ENCODE measurements around the gene BID.
"Not testable (repeated sequence)": the region's sequence is repeated elsewhere in the genome, so short reads cannot be mapped to it uniquely, and the experiment has no call there.

Gene BID

DNA sequence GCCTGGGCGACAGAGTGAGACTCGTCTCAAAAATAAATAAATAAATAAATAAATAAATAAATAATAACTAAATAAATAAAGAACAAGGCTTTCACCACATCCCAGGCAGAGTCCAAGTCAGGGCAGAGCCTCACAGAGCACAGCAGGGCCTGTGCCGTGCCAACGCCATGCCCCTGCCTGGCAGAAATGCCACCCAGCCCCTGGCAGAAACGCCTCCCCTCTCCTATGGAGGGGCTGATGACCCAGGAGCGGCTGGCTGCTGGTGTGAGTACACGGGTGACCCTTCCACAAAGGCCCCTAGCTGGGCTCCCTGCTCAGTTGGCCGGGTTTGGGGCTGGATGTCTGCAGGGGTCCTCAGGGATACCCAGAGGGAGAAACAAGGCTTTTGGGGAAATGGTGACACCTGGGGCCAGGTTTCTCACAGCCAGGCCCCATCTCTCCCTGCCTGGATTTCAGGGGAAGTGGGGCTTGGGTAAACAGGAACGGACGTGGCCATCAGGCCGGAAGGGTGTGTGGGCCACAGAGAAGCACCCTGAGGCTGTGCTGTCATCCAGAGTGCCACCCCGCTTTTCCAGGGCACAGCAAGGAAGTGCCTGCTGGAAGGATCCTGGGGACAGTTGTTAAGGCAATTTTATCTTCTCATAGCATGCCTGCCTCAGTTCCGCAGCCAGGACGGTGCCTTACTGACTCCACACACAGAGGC, 5.1 kb downstream of the BID start:
- H3K4me3 ChIP-seq (replicated peaks in 1 of 2; ENCODE audit: low read depth in 2 of 2, low read length in 2 of 2), result no peak overlapping the region

DNA sequence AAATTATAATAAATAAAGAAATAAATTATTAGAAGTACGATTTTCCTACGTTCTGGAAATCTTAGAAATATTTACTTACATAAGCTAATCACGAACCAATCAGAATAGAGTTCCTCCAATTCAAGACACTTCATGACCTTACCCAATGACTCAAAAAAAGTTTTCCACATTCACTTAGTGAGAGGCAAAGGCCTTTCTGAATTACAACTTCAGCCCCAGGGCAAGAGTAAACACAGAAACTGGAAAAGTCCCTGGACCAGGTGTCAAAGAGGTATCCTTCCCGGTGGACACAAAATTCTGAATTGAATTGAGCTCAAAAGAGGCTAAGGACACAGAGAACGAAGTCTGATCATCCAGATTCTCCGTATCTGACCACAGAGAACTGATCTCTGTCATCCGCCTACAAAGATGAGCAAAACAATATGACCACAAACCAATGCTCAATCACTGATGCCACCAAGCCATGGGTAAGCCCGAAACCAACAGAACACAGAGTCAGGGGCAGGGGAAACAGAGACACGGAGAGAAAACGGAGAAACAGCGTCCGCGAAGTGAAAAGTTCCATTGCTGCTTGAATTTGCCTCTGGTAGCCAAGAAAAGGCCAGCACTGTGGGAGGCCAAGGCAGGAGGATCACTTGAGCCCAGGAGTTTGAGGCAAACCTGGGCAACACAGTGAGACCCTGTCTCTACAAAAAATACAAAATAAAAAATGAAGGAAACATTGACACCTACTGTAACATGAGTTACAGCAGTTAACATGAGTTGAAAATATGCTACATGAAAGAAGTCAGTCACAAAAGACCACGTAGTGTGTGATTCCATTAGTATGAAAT, 6.8 kb downstream of the BID start:
- no peak for DNase-seq (ENCODE audit: low read depth in 2 of 2)
- H3K4me3 ChIP-seq (replicated peaks in 1 of 2; ENCODE audit: low read depth in 2 of 2, low read length in 2 of 2), result no peak overlapping the region
- TF ChIP-seq CTCF (IDR thresholded peaks at IDR 0.05; ENCODE audit: low read depth, low read length), result no peak

More for the DNA sequence above, 5.1 kb downstream of the BID start:
- DNase-seq (ENCODE audit: low read depth in 2 of 2), result no peak
- no peak for TF ChIP-seq CTCF (IDR thresholded peaks at IDR 0.05; ENCODE audit: low read depth, low read length)

- not testable (repeated sequence) for DNase-seq (ENCODE audit: low read depth in 2 of 2); H3K4me3 ChIP-seq (replicated peaks in 1 of 2; ENCODE audit: low read depth in 2 of 2, low read length in 2 of 2)
These were observed 9.4 kb downstream of the BID start for GRCh38 chr22:17764852-17765251.

DNA sequence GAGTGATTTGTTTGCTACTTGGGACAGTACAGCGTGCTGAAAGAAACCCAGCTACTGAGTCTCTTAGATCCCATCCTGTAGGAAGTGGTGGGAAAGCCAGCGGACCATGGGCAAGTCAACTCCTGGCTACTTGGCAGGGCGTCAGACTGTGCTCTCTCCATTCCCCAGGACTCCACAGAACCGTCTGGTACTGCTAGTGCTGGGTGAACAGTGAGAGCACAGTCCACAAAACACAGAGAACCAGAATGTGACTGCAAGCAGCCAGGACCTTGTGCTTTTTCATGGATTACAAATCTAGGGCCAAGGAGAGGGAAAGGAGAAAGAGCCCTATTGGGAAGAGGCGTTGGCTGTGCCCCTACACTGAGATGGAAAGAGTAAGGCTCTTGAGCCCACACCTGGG, 10.2 kb downstream of the BID start:
- TF ChIP-seq CTCF (IDR thresholded peaks at IDR 0.05; ENCODE audit: low read depth, low read length), result no peak
- H3K4me3 ChIP-seq (replicated peaks in 1 of 2; ENCODE audit: low read depth in 2 of 2, low read length in 2 of 2), result no peak overlapping the region
- no peak for DNase-seq (ENCODE audit: low read depth in 2 of 2)

DNA sequence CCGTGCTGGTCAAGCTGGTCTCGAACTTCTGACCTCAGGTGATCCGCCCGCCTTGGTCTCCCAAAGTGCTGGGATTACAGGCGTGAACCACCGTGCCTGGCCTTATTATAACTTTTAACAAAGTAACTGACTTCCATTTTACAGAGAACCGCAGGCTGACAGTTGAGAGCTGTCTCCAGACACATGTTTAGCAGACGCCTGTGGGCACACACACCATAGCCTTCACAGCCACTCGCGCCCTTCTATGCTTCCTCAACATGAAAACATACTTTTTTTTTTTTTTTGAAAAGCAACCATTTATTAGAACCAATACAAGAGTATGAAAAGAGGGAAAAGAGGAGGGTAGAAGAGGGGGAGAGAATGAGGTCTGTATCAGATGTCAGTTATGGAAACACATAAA, 10.8 kb downstream of the BID start:
- DNase-seq (ENCODE audit: low read depth in 2 of 2); H3K4me3 ChIP-seq (replicated peaks in 1 of 2; ENCODE audit: low read depth in 2 of 2, low read length in 2 of 2): not testable (repeated sequence)

DNA sequence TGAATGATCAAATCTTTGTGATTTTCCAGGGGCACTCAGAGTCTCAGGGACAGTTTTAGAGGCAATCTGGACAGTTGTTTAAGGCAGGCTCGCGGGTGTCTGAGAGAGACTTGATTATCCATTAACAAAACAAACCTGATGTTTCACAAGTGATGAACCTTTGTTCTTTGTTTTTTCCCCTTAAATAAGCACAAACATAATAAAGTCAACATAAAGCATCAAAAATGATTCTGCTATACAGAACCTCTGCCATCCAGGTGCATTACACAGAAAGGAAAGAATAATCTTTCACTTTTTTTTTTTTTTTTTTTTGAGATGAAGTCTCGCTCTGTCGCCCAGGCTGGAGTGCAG, 13.2 kb downstream of the BID start:
- no peak for TF ChIP-seq CTCF (IDR thresholded peaks at IDR 0.05; ENCODE audit: low read depth, low read length)

GRCh38 chr22:17754233-17754925, 19.9 kb downstream of the BID start:
- peak; percentile 26 for TF ChIP-seq CTCF (IDR thresholded peaks at IDR 0.05; ENCODE audit: low read depth, low read length)
- DNase-seq (ENCODE audit: low read depth in 2 of 2), result no peak
- no peak overlapping the region for H3K4me3 ChIP-seq (replicated peaks in 1 of 2; ENCODE audit: low read depth in 2 of 2, low read length in 2 of 2)

More for the DNA sequence above, 13.2 kb downstream of the BID start:
- DNase-seq (ENCODE audit: low read depth in 2 of 2), result no peak
- H3K4me3 ChIP-seq (replicated peaks in 1 of 2; ENCODE audit: low read depth in 2 of 2, low read length in 2 of 2), result no peak overlapping the region
